Measurements from ENCODE around the gene GLRX5.

- TF ChIP-seq CTCF (conservative IDR thresholded peaks at IDR 0.05) (no peak), EZH2 (IDR thresholded peaks at IDR 0.05; ENCODE audit: low read depth) (no peak)
These were observed 13.8 kb upstream of the GLRX5 start for GRCh38 chr14:95521001-95521400.
